ENCODE data around the gene ADAD2.

- TF ChIP-seq CTCF (conservative IDR thresholded peaks at IDR 0.05 in 1 of 2, IDR thresholded peaks at IDR 0.05 in 1 of 2; ENCODE audit: extremely low read depth in 1 of 2, insufficient read depth in 1 of 2, low read depth in 1 of 2, low read length in 2 of 2), result no peak
- TF ChIP-seq EZH2 (IDR thresholded peaks at IDR 0.05; ENCODE audit: borderline replicate concordance, low read length), result no peak
Measured at GRCh38 chr16:84191466-84191865, 509 bp downstream of the ADAD2 start.
